ENCODE data around the gene DOCK9.

DNA sequence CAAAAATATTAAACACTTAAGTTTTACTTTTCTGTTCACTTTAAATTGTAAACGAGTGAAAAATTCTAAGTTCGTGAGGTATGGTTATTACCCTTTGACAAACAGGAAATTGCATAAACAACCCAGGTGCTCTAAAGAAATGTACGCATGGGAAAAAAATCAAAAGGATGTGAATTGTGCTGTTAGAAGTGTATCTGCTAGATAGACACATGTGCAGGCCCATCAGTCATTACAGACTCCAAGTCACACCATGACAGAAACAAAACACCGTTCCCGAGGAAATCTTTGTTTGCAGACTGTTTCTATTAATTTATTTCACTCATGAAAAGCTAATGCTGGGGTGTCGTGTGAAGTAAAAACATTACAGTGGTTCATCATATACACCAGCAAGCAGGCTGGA is 17.0 kb upstream of the DOCK9 start:
- no peak for TF ChIP-seq CTCF (IDR thresholded peaks at IDR 0.05 in 4 of 5, conservative IDR thresholded peaks at IDR 0.05 in 1 of 5)
- no peak for TF ChIP-seq POLR2A (IDR thresholded peaks at IDR 0.05)

Measured in gastrocnemius medialis (tissue), 4 donors.